Measurements from ENCODE around the gene RAB11A.
A peak's percentile ranks its signal among the peaks of the same experiment; 100 is the strongest.

Gene RAB11A

GRCh38 chr15:65885668-65886218, 16.5 kb downstream of the RAB11A start:
- DNase-seq (ENCODE audit: low read depth in 3 of 3), result no peak

- peak in 2 of 3 experiments; percentile 18 to 19 for DNase-seq (ENCODE audit: low read depth in 3 of 3)
Measured at GRCh38 chr15:65887565-65887964, 18.3 kb downstream of the RAB11A start.

GRCh38 chr15:65888981-65889380, 19.7 kb downstream of the RAB11A start:
- no peak for DNase-seq (ENCODE audit: low read depth in 3 of 3)

- no peak for DNase-seq (ENCODE audit: low read depth in 3 of 3)
Measured at GRCh38 chr15:65893060-65893459, 23.8 kb downstream of the RAB11A start.

GRCh38 chr15:65896236-65896635, 26.9 kb downstream of the RAB11A start:
- no peak for DNase-seq (ENCODE audit: low read depth in 3 of 3)

- DNase-seq (ENCODE audit: low read depth in 3 of 3), result no peak
Measured at GRCh38 chr15:65900488-65900887, 31.2 kb downstream of the RAB11A start.

GRCh38 chr15:65901336-65901735, 32.0 kb downstream of the RAB11A start:
- no peak for DNase-seq (ENCODE audit: low read depth in 3 of 3)

- DNase-seq (ENCODE audit: low read depth in 3 of 3), result no peak
Measured at GRCh38 chr15:65901836-65902235, 32.5 kb downstream of the RAB11A start.

GRCh38 chr15:65902373-65902772, 33.1 kb downstream of the RAB11A start:
- no peak for DNase-seq (ENCODE audit: low read depth in 3 of 3)

GRCh38 chr15:65903296-65904073, 34.2 kb downstream of the RAB11A start:
- DNase-seq (ENCODE audit: low read depth in 3 of 3), result no peak

- DNase-seq (ENCODE audit: low read depth in 3 of 3), result no peak
Measured at GRCh38 chr15:65904301-65904700, 35.0 kb downstream of the RAB11A start.

- DNase-seq (ENCODE audit: low read depth in 3 of 3), result no peak
Measured at GRCh38 chr15:65906396-65906795, 37.1 kb downstream of the RAB11A start.

- DNase-seq (ENCODE audit: low read depth in 3 of 3), result no peak
Measured at GRCh38 chr15:65907661-65908060, 38.4 kb downstream of the RAB11A start.

- DNase-seq (ENCODE audit: low read depth in 3 of 3), result no peak
Measured at GRCh38 chr15:65908876-65909275, 39.6 kb downstream of the RAB11A start.

- no peak for DNase-seq (ENCODE audit: low read depth in 3 of 3)
Measured at GRCh38 chr15:65909831-65910230, 40.5 kb downstream of the RAB11A start.

- no peak for DNase-seq (ENCODE audit: low read depth in 3 of 3)
Measured at GRCh38 chr15:65910341-65910740, 41.0 kb downstream of the RAB11A start.

- DNase-seq (ENCODE audit: low read depth in 3 of 3), result no peak
Measured at GRCh38 chr15:65912235-65912634, 42.9 kb downstream of the RAB11A start.

GRCh38 chr15:65913631-65914199, 44.4 kb downstream of the RAB11A start:
- DNase-seq (ENCODE audit: low read depth in 3 of 3), result no peak

- no peak for DNase-seq (ENCODE audit: low read depth in 3 of 3)
Measured at GRCh38 chr15:65914386-65914785, 45.1 kb downstream of the RAB11A start.

GRCh38 chr15:65914981-65915925, 46.0 kb downstream of the RAB11A start:
- DNase-seq (ENCODE audit: low read depth in 3 of 3), result no peak

GRCh38 chr15:65916041-65916663, 46.9 kb downstream of the RAB11A start:
- DNase-seq (ENCODE audit: low read depth in 3 of 3), result no peak
